IMR-90 (cell line): ENCODE measurements around the gene COL19A1. TPM values are rescaled to one million over a fixed set of nuclear protein-coding genes. Genes with fewer than 3 reads are reported as not detected.

Experiments used
- ATAC-seq: fragments of 200-7000 bp; cut with Tn5 transposase; 2 replicates; pipeline ENCODE4 v1.9.1; 2020; ENCODE audit warnings: low read depth, mild to moderate bottlenecking, moderate library complexity
- BruUV-seq: library from RNA; stranded (reverse); fragments of 400-500 nt; replicated peaks from 2 replicates; lab custom pipeline; 2021; lab: Mats Ljungman, UMichigan
- CTCF ChIA-PET: fragments of 300-600 bp; formaldehyde crosslinking; extraction: SDS; loops from one replicate; lab custom pipeline; 2021; ENCODE audit warnings: antibody characterized with exemption; lab: Yijun Ruan, JAX
- POLR2A ChIA-PET: fragments of 300-600 bp; sonication (Branson Sonifier 250); formaldehyde crosslinking; loops from one replicate; lab custom pipeline; 2022; ENCODE audit warnings: antibody characterized with exemption; ENCODE audit not compliant: unreplicated experiment; lab: Charles Lee
- DNase-seq: peaks from one replicate; pipeline ENCODE4 v3.0.0; 2013
- H2AFZ ChIP-seq: replicated peaks from 2 replicates; pipeline ENCODE3; 2013; ENCODE audit warnings: low read length, mild to moderate bottlenecking; ENCODE audit not compliant: poor library complexity
- H2AK5ac ChIP-seq: 2 replicates; pipeline ENCODE4 v1.6.1; 2013; ENCODE audit warnings: low read depth, low read length, inconsistent platforms
- H2AK9ac ChIP-seq: replicated peaks from 2 replicates; pipeline ENCODE3; 2013; ENCODE audit warnings: mild to moderate bottlenecking, low read depth, low read length, moderate library complexity; ENCODE audit not compliant: poor library complexity
- H2BK120ac ChIP-seq: 2 replicates; pipeline ENCODE4 v1.6.1; 2013; ENCODE audit warnings: low read depth, low read length, inconsistent platforms
- H2BK15ac ChIP-seq: 3 replicates; pipeline ENCODE4 v1.6.1; 2013; ENCODE audit warnings: low read depth, low read length, inconsistent platforms
- H2BK20ac ChIP-seq: 2 replicates; pipeline ENCODE4 v1.6.1; 2013; ENCODE audit warnings: low read depth, mild to moderate bottlenecking, inconsistent platforms, low read length, moderate library complexity
- H2BK5ac ChIP-seq: 2 replicates; pipeline ENCODE4 v1.6.1; 2013; ENCODE audit warnings: mild to moderate bottlenecking, low read depth, low read length, inconsistent platforms; ENCODE audit not compliant: poor library complexity, severe bottlenecking
- H3K14ac ChIP-seq: replicated peaks from 2 replicates; pipeline ENCODE4 v1.6.1; 2013; ENCODE audit warnings: low read depth, low read length, inconsistent platforms
- H3K18ac ChIP-seq: 2 replicates; pipeline ENCODE4 v1.6.1; 2013; ENCODE audit warnings: low read depth, low read length, control low read depth
- H3K23ac ChIP-seq: 2 replicates; pipeline ENCODE4 v1.6.1; 2013; ENCODE audit warnings: low read depth, low read length, inconsistent platforms
- H3K27ac ChIP-seq: 2 replicates; pipeline ENCODE4 v1.5.1; 2013; ENCODE audit warnings: mild to moderate bottlenecking, control low read depth, low read length; ENCODE audit not compliant: insufficient read depth
- H3K27me3 ChIP-seq: 2 replicates; pipeline ENCODE4 v1.6.1; 2013; ENCODE audit warnings: low read length; ENCODE audit not compliant: control insufficient read depth, insufficient read depth
- H3K36me3 ChIP-seq: 2 replicates; pipeline ENCODE4 v1.6.1; 2013; ENCODE audit warnings: low read length, mixed read lengths; ENCODE audit not compliant: control insufficient read depth, insufficient read depth
- H3K4ac ChIP-seq: 2 replicates; pipeline ENCODE4 v1.6.1; 2013; ENCODE audit warnings: low read depth, low read length, inconsistent platforms
- H3K4me1 ChIP-seq: 2 replicates; pipeline ENCODE4 v1.6.1; 2013; ENCODE audit warnings: low read length, mixed read lengths; ENCODE audit not compliant: control insufficient read depth, insufficient read depth
- H3K4me2 ChIP-seq: 2 replicates; pipeline ENCODE4 v1.6.1; 2013; ENCODE audit warnings: low read depth, mild to moderate bottlenecking, control low read depth, low read length, moderate library complexity
- H3K4me3 ChIP-seq: 2 replicates; pipeline ENCODE4 v1.5.1; 2013; ENCODE audit warnings: low read depth, mild to moderate bottlenecking, control low read depth, low read length, moderate library complexity; ENCODE audit not compliant: insufficient read depth
- H3K56ac ChIP-seq: 2 replicates; pipeline ENCODE4 v1.6.1; 2013; ENCODE audit warnings: low read length, inconsistent platforms; ENCODE audit not compliant: insufficient read depth; ENCODE audit errors: extremely low read depth
- H3K79me1 ChIP-seq, 2 experiments: 2 replicates each; pipeline ENCODE4 v1.6.1; 2013; ENCODE audit warnings: low read length in 2 of 2, inconsistent platforms in 1 of 2, low read depth in 1 of 2
- H3K9ac ChIP-seq: 2 replicates; pipeline ENCODE4 v1.6.1; 2013; ENCODE audit warnings: low read depth, low read length, control low read depth
- H3K9me1 ChIP-seq: 2 replicates; pipeline ENCODE4 v1.6.1; 2013; ENCODE audit warnings: low read length, inconsistent platforms; ENCODE audit not compliant: insufficient read depth
- H3K9me3 ChIP-seq: 2 replicates; pipeline ENCODE4 v1.6.1; 2013; ENCODE audit warnings: low read length; ENCODE audit not compliant: control insufficient read depth, insufficient read depth
- H4K20me1 ChIP-seq: 2 replicates; pipeline ENCODE4 v1.6.1; 2013; ENCODE audit warnings: low read length, inconsistent platforms; ENCODE audit not compliant: insufficient read depth
- H4K5ac ChIP-seq: 2 replicates; pipeline ENCODE4 v1.6.1; 2013; ENCODE audit warnings: mild to moderate bottlenecking, low read depth, low read length, control low read depth
- H4K8ac ChIP-seq, 2 experiments: 2 replicates each; pipeline ENCODE4 v1.6.1; 2013; ENCODE audit warnings: low read depth in 2 of 2, low read length in 2 of 2, control low read depth in 1 of 2, inconsistent platforms in 1 of 2
- H4K91ac ChIP-seq: 2 replicates; pipeline ENCODE4 v1.6.1; 2013; ENCODE audit warnings: low read depth, low read length, inconsistent platforms; ENCODE audit not compliant: insufficient read depth
- BHLHE40 ChIP-seq: fragments of 150-350 bp; IDR thresholded peaks from 2 replicates; pipeline ENCODE4 v1.6.1; 2016; ENCODE audit warnings: mild to moderate bottlenecking, low read depth, low read length
- CEBPB ChIP-seq: IDR thresholded peaks from 2 replicates; pipeline ENCODE4 v1.6.1; 2012; ENCODE audit warnings: low read depth, low read length, improper control_type of control experiment
- CHD1 ChIP-seq: IDR thresholded peaks from 2 replicates; pipeline ENCODE4 v1.6.1; 2012; ENCODE audit warnings: low read depth, low read length, improper control_type of control experiment
- FOS ChIP-seq: fragments of 150-350 bp; IDR thresholded peaks from 2 replicates; pipeline ENCODE4 v1.6.1; 2016; ENCODE audit warnings: low read depth, low read length
- MAFK ChIP-seq: IDR thresholded peaks from 2 replicates; pipeline ENCODE4 v1.6.1; 2012; ENCODE audit warnings: low read depth, low read length, improper control_type of control experiment
- MAZ ChIP-seq: IDR thresholded peaks from 2 replicates; pipeline ENCODE4 v1.6.1; 2012; ENCODE audit warnings: low read depth, mild to moderate bottlenecking, low read length, improper control_type of control experiment, moderate library complexity, borderline replicate concordance
- MXI1 ChIP-seq: IDR thresholded peaks from 2 replicates; pipeline ENCODE4 v1.6.1; 2012; ENCODE audit warnings: low read depth, mild to moderate bottlenecking, low read length, moderate library complexity, borderline replicate concordance
- NFE2L2 ChIP-seq: fragments of 150-350 bp; IDR thresholded peaks from 2 replicates; pipeline ENCODE4 v1.6.1; 2016; ENCODE audit warnings: low read depth, mild to moderate bottlenecking, low read length
- POLR2A ChIP-seq: IDR thresholded peaks from 2 replicates; pipeline ENCODE4 v1.6.1; 2012; ENCODE audit warnings: mild to moderate bottlenecking, low read depth, low read length
- RAD21 ChIP-seq: IDR thresholded peaks from 2 replicates; pipeline ENCODE4 v1.6.1; 2012; ENCODE audit warnings: low read length, improper control_type of control experiment
- RCOR1 ChIP-seq: IDR thresholded peaks from 2 replicates; pipeline ENCODE4 v1.6.1; 2012; ENCODE audit warnings: mild to moderate bottlenecking, low read length, improper control_type of control experiment; ENCODE audit not compliant: insufficient replicate concordance
- RFX5 ChIP-seq: IDR thresholded peaks from 2 replicates; pipeline ENCODE4 v1.8.0; 2012; ENCODE audit warnings: low read depth, mild to moderate bottlenecking, low read length, moderate library complexity
- SMC3 ChIP-seq: fragments of 150-350 bp; IDR thresholded peaks from 2 replicates; pipeline ENCODE4 v1.6.1; 2016; ENCODE audit warnings: low read depth, mild to moderate bottlenecking, antibody characterized with exemption, low read length, moderate library complexity
- USF2 ChIP-seq: fragments of 150-350 bp; IDR thresholded peaks from 2 replicates; pipeline ENCODE4 v1.6.1; 2017; ENCODE audit warnings: mild to moderate bottlenecking, antibody characterized with exemption, low read length, low read depth
- WGBS, 2 experiments: methylation state at CpG; one replicate each; pipeline versions ENCODE4 v1.1.5 to v1.1.7; 2013; ENCODE audit warnings: missing lambda C conversion rate in 2 of 2; ENCODE audit not compliant: insufficient read length in 1 of 2; ENCODE audit errors: extremely low coverage in 2 of 2; 5-methylcytosine and 5-hydroxymethylcytosine counted together
- dilution Hi-C: fragments of 300-500 bp; cut with HindIII; formaldehyde crosslinking; loops from one replicate; pipeline ENCODE4 v1.14.3; 2018; ENCODE audit warnings: low sequenced_read_pairs; ENCODE audit not compliant: unreplicated experiment
- in situ Hi-C: fragments of 300-500 bp; cut with MboI; formaldehyde crosslinking; loops from 3 replicates; pipeline ENCODE4 v1.14.3; 2019; ENCODE audit warnings: low sequenced_read_pairs, inconsistent platforms, mixed read lengths
- intact Hi-C: fragments of 100-400 bp; cut with micrococcal nuclease; formaldehyde crosslinking; loops from 2 replicates; pipeline ENCODE4 v1.10.0; 2022
- polyA plus RNA-seq, 3 experiments: library from polyadenylated mRNA; depleted of rRNA; stranded (reverse); fragments of >200 nt; gene quantifications; 2 replicates each; pipeline ENCODE4 v1.2.3, GENCODE V29; 2012; ENCODE audit warnings: low replicate concordance in 1 of 3
- total RNA-seq: library from RNA; depleted of rRNA; stranded (reverse); fragments of >200 nt; gene quantifications from 2 replicates; pipeline ENCODE4 v1.2.3, GENCODE V29; 2012
- TF ChIP-seq, protein P1 (sequence below): conservative IDR thresholded peaks from 2 replicates; pipeline ENCODE4 v1.5.1; 2012; ENCODE audit warnings: mild to moderate bottlenecking, low read depth, low read length, improper control_type of control experiment
- TF ChIP-seq, protein P2 (sequence below): fragments of 150-350 bp; IDR thresholded peaks from 2 replicates; pipeline ENCODE4 v1.6.1; 2016; ENCODE audit warnings: low read depth, mild to moderate bottlenecking, low read length, moderate library complexity, borderline replicate concordance

Gene COL19A1
- total and polyA plus RNA-seq, 2 of the 4 experiments (the other 2 are of a cell fraction): under 0.01 TPM; not detected in 1

- H4K91ac ChIP-seq: no peak overlapping the region
- H3K4me3 ChIP-seq: no peak overlapping the region
- no peaks in the 10 kb centered on the region for H3K79me1 ChIP-seq
- BruUV-seq: no TSS peak
- in situ Hi-C loops: no loop called here
- H4K20me1 ChIP-seq: no peaks in the 10 kb centered on the region
- ChIA-PET CTCF (no interaction called here), POLR2A (no interaction called here)
- H3K9ac ChIP-seq: no peak overlapping the region
- H3K4me1 ChIP-seq: no peaks in the 10 kb centered on the region
- no peaks in the 10 kb centered on the region for H3K36me3 ChIP-seq
- H3K56ac ChIP-seq: no peak overlapping the region
- dilution Hi-C loops: no loop called here
- no peak overlapping the region for H3K27ac ChIP-seq
- H3K4ac ChIP-seq: no peak overlapping the region
- H2AK9ac ChIP-seq: no peak overlapping the region
- no peaks in the 10 kb centered on the region for H3K9me1 ChIP-seq
- no peak overlapping the region for H2AK5ac ChIP-seq
- WGBS, 2 experiments: 20% methylated on average over 1 of the region's 4 CpGs; no CpG with 5 or more reads in 1 of the 2 experiments
- no peak overlapping the region for H4K5ac ChIP-seq
- H2AFZ ChIP-seq: no peak overlapping the region
- no peak overlapping the region for H2BK120ac ChIP-seq
- H2BK20ac ChIP-seq: no peak overlapping the region
- H3K23ac ChIP-seq: no peak overlapping the region
- no peaks in the 10 kb centered on the region for H3K27me3 ChIP-seq
- no peaks in the 10 kb centered on the region for H3K9me3 ChIP-seq
- H3K4me2 ChIP-seq: no peak overlapping the region
- H2BK5ac ChIP-seq: no peak overlapping the region
- intact Hi-C loops: no loop called here
- no peak overlapping the region for H4K8ac ChIP-seq
- ATAC-seq (no peak), DNase-seq (no peak)
- no peak overlapping the region for H3K18ac ChIP-seq
- H3K14ac ChIP-seq: no peak overlapping the region
- H2BK15ac ChIP-seq: no peak overlapping the region
- TF ChIP-seq NFE2L2: no peak
- TF ChIP-seq, protein P1, sequence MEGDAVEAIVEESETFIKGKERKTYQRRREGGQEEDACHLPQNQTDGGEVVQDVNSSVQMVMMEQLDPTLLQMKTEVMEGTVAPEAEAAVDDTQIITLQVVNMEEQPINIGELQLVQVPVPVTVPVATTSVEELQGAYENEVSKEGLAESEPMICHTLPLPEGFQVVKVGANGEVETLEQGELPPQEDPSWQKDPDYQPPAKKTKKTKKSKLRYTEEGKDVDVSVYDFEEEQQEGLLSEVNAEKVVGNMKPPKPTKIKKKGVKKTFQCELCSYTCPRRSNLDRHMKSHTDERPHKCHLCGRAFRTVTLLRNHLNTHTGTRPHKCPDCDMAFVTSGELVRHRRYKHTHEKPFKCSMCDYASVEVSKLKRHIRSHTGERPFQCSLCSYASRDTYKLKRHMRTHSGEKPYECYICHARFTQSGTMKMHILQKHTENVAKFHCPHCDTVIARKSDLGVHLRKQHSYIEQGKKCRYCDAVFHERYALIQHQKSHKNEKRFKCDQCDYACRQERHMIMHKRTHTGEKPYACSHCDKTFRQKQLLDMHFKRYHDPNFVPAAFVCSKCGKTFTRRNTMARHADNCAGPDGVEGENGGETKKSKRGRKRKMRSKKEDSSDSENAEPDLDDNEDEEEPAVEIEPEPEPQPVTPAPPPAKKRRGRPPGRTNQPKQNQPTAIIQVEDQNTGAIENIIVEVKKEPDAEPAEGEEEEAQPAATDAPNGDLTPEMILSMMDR: no peak
- no peak for TF ChIP-seq MAZ
- TF ChIP-seq MXI1: no peak
- TF ChIP-seq USF2: no peak
- no peak for TF ChIP-seq MAFK
- TF ChIP-seq, protein P2, sequence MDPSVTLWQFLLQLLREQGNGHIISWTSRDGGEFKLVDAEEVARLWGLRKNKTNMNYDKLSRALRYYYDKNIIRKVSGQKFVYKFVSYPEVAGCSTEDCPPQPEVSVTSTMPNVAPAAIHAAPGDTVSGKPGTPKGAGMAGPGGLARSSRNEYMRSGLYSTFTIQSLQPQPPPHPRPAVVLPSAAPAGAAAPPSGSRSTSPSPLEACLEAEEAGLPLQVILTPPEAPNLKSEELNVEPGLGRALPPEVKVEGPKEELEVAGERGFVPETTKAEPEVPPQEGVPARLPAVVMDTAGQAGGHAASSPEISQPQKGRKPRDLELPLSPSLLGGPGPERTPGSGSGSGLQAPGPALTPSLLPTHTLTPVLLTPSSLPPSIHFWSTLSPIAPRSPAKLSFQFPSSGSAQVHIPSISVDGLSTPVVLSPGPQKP: no peak
- no peak for TF ChIP-seq RCOR1
- TF ChIP-seq FOS: no peak
- TF ChIP-seq CEBPB: no peak
- no peak for TF ChIP-seq BHLHE40
- no peak for TF ChIP-seq SMC3
- no peak for TF ChIP-seq CHD1
- TF ChIP-seq RAD21: no peak
- TF ChIP-seq POLR2A: no peak
- TF ChIP-seq RFX5: no peak
Measured at GRCh38 chr6:70150521-70150920, 284.2 kb downstream of the COL19A1 start.
